ENCODE results near the gene NODAL. TPM values are rescaled to one million over a fixed set of nuclear protein-coding genes. Genes with fewer than 3 reads are reported as not detected.

The NODAL gene
- total and polyA plus RNA-seq, 2 of the 4 experiments (the other 2 are of a cell fraction), result not detected

DNA sequence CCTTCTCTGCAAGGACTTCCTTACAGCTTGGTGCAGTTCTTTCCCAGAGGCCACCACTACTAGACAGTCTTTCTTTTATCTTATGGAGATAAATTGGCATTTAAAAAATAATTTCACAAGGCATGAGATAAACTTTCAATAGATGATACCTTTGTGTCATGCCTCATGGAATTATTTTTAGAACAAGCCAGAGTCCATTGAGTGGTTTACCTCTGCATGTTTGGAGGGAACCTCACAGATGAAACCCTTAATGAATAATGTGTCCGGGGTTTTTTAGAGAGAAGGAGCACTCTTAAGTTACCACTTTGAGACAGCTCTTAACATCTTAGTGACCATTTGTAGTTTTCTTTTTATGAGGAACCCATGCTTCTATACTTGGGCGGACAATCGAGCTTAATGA, 17.2 kb downstream of the NODAL start:
- Histone ChIP-seq H2BK15ac (ENCODE audit: low read depth, low read length) (no peak overlapping the region), H3K79me1 (ENCODE audit: low read depth in 1 of 2, low read length in 2 of 2) (peaks cover 14 to 45% of the 10 kb centered on the region in 2 experiments), H3K27ac (ENCODE audit: insufficient read depth, low read length) (no peak overlapping the region), H3K36me3 (ENCODE audit: control insufficient read depth, insufficient read depth, low read length) (peaks cover 56% of the 10 kb centered on the region), H2AFZ (replicated peaks; ENCODE audit: low read length, poor library complexity) (no peak overlapping the region), H3K4ac (ENCODE audit: low read depth, low read length) (no peak overlapping the region), H4K8ac (ENCODE audit: low read depth in 2 of 2, low read length in 2 of 2) (no peak overlapping the region), H3K9me3 (ENCODE audit: control insufficient read depth, insufficient read depth, low read length) (no peaks in the 10 kb centered on the region), H4K91ac (ENCODE audit: insufficient read depth, low read depth, low read length) (no peak overlapping the region), H3K9me1 (ENCODE audit: insufficient read depth, low read length) (peaks cover 6% of the 10 kb centered on the region), H3K4me3 (ENCODE audit: insufficient read depth, low read depth, low read length) (no peak overlapping the region), H2BK20ac (ENCODE audit: low read depth, low read length) (no peak overlapping the region), H4K5ac (ENCODE audit: low read depth, low read length) (no peak overlapping the region), H3K4me2 (ENCODE audit: low read depth, low read length) (no peak overlapping the region), H3K14ac (replicated peaks; ENCODE audit: low read depth, low read length) (no peak overlapping the region), H3K56ac (ENCODE audit: extremely low read depth, insufficient read depth, low read length) (no peak overlapping the region), H2AK5ac (ENCODE audit: low read depth, low read length) (no peak overlapping the region), H2BK5ac (ENCODE audit: low read depth, low read length, poor library complexity, severe bottlenecking) (no peak overlapping the region), H3K27me3 (ENCODE audit: control insufficient read depth, insufficient read depth, low read length) (no peaks in the 10 kb centered on the region), H3K18ac (ENCODE audit: low read depth, low read length) (no peak overlapping the region), H4K20me1 (ENCODE audit: insufficient read depth, low read length) (peaks cover 7% of the 10 kb centered on the region; the same call in 1 of the 2 replicates), H2AK9ac (replicated peaks; ENCODE audit: low read depth, low read length, poor library complexity) (no peak overlapping the region), H3K4me1 (ENCODE audit: control insufficient read depth, insufficient read depth, low read length) (no peaks in the 10 kb centered on the region; the same call in 1 of the 2 replicates), H3K23ac (ENCODE audit: low read depth, low read length) (no peak overlapping the region), H3K9ac (ENCODE audit: low read depth, low read length) (no peak overlapping the region), H2BK120ac (ENCODE audit: low read depth, low read length) (no peak overlapping the region)
- POLR2A ChIA-PET (ENCODE audit: unreplicated experiment), result interaction anchor here (1.0 kb wide), 1 partner anchor 254 kb away, joined by 3 read pairs; the partner anchor contains the start of gene SAR1A
- DNase-seq (no peak), ATAC-seq (ENCODE audit: low read depth) (no peak)
- WGBS, 2 experiments (ENCODE audit: extremely low coverage in 2 of 2, insufficient read length in 1 of 2), result no CpG with 5 or more reads among the region's 3 CpGs
- CTCF ChIA-PET, result no interaction called here
- no TSS peak for BruUV-seq (replicated peaks)
- TF ChIP-seq, protein P1, sequence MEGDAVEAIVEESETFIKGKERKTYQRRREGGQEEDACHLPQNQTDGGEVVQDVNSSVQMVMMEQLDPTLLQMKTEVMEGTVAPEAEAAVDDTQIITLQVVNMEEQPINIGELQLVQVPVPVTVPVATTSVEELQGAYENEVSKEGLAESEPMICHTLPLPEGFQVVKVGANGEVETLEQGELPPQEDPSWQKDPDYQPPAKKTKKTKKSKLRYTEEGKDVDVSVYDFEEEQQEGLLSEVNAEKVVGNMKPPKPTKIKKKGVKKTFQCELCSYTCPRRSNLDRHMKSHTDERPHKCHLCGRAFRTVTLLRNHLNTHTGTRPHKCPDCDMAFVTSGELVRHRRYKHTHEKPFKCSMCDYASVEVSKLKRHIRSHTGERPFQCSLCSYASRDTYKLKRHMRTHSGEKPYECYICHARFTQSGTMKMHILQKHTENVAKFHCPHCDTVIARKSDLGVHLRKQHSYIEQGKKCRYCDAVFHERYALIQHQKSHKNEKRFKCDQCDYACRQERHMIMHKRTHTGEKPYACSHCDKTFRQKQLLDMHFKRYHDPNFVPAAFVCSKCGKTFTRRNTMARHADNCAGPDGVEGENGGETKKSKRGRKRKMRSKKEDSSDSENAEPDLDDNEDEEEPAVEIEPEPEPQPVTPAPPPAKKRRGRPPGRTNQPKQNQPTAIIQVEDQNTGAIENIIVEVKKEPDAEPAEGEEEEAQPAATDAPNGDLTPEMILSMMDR (conservative IDR thresholded peaks at IDR 0.05; ENCODE audit: low read depth, low read length), result no peak
- TF ChIP-seq FOS (IDR thresholded peaks at IDR 0.05; ENCODE audit: low read depth, low read length), result no peak
- TF ChIP-seq POLR2A (IDR thresholded peaks at IDR 0.05; ENCODE audit: low read depth, low read length), result no peak
- TF ChIP-seq RAD21 (IDR thresholded peaks at IDR 0.05; ENCODE audit: low read length), result no peak
- no peak for TF ChIP-seq CEBPB (IDR thresholded peaks at IDR 0.05; ENCODE audit: low read depth, low read length)
- no peak for TF ChIP-seq MAFK (IDR thresholded peaks at IDR 0.05; ENCODE audit: low read depth, low read length)
- dilution Hi-C loops (cut with HindIII; ENCODE audit: low sequenced_read_pairs, unreplicated experiment) (no loop called here), intact Hi-C loops (cut with micrococcal nuclease) (no loop called here), in situ Hi-C loops (cut with MboI; ENCODE audit: low sequenced_read_pairs) (no loop called here)

Data from IMR-90 (cell line).